Neural cell (in vitro differentiated cells): ENCODE measurements around the gene TMX4.

ENCODE experiments used
- CTCF ChIP-seq: fragments of 450-650 bp; IDR thresholded peaks from 2 replicates; pipeline ENCODE4 v1.5.1; 2014; ENCODE audit warnings: antibody characterized with exemption, mild to moderate bottlenecking, moderate library complexity; ENCODE audit not compliant: poor library complexity, severe bottlenecking
- EP300 ChIP-seq: fragments of 450-650 bp; conservative IDR thresholded peaks from 2 replicates; pipeline ENCODE4 v1.6.1; 2014; ENCODE audit warnings: antibody characterized with exemption, mild to moderate bottlenecking, moderate library complexity; ENCODE audit not compliant: poor library complexity, severe bottlenecking
- EZH2 ChIP-seq: fragments of 200-600, 300-800 bp; shearing (Covaris generic), sonication (generic); IDR thresholded peaks from 2 replicates; pipeline ENCODE4 v1.6.1; 2014; ENCODE audit warnings: antibody characterized with exemption, low read length, borderline replicate concordance, mild to moderate bottlenecking; ENCODE audit not compliant: insufficient read depth, poor library complexity, severe bottlenecking
- POLR2AphosphoS5 ChIP-seq: IDR thresholded peaks from 2 replicates; pipeline ENCODE4 v1.6.1; 2012
- TAF1 ChIP-seq: IDR thresholded peaks from 2 replicates; pipeline ENCODE4 v1.6.1; 2012; ENCODE audit warnings: low read depth

- no peak for TF ChIP-seq CTCF
- no peak for TF ChIP-seq EZH2
- no peak for TF ChIP-seq TAF1
- TF ChIP-seq POLR2AphosphoS5, result no peak
- TF ChIP-seq EP300, result no peak
Observed at GRCh38 chr20:8062756-8063155, 43.2 kb upstream of the TMX4 start.
